AG09309 (cell line): Measurements from ENCODE around the gene TBCE.

Experiments
- DNase-seq: peaks from one replicate; pipeline ENCODE4 v3.0.0-alpha.2; 2010; ENCODE audit warnings: low read depth
- H3K4me3 ChIP-seq: 2 replicates; pipeline ENCODE4 v1.5.1; 2011; ENCODE audit warnings: mild to moderate bottlenecking, low read depth, low read length, moderate library complexity; ENCODE audit not compliant: control insufficient read depth
- TF ChIP-seq, protein P1 (sequence below): IDR thresholded peaks from 2 replicates; pipeline ENCODE4 v1.5.1; 2011; ENCODE audit warnings: mild to moderate bottlenecking, low read depth, low read length, inconsistent platforms; ENCODE audit not compliant: insufficient read depth, control insufficient read depth; ENCODE audit errors: missing control alignments

The TBCE gene

DNA sequence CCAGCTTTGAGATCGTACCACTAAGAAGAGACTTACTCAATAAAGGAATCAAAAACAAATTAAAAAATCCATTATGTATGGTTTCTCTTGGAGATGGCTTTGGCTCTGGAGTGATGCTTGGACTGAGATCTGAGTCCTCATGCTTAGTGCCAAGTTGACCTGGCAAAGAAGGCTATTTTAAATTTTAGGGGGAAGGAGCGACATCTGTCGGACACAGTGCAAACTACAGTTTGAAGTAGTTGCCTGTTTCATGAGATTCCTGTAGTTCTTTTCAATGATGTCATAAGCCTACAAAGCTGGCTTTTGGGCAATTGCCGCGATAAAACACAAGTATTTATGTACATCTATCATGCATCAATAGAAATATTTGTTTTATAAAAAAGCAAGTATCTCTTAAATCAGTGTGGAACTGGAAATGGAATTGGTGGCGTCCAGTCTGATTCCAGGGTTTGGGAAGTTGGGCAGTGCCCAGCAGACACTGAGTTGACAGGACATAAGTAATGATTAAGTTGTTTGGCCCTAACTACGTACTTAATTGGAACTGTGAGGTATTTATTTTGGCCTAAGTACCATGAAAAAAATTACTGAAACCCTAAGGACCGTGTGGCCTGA lies 50.0 kb downstream of the TBCE start:
- no peak overlapping the region for H3K4me3 ChIP-seq
- TF ChIP-seq, protein P1, sequence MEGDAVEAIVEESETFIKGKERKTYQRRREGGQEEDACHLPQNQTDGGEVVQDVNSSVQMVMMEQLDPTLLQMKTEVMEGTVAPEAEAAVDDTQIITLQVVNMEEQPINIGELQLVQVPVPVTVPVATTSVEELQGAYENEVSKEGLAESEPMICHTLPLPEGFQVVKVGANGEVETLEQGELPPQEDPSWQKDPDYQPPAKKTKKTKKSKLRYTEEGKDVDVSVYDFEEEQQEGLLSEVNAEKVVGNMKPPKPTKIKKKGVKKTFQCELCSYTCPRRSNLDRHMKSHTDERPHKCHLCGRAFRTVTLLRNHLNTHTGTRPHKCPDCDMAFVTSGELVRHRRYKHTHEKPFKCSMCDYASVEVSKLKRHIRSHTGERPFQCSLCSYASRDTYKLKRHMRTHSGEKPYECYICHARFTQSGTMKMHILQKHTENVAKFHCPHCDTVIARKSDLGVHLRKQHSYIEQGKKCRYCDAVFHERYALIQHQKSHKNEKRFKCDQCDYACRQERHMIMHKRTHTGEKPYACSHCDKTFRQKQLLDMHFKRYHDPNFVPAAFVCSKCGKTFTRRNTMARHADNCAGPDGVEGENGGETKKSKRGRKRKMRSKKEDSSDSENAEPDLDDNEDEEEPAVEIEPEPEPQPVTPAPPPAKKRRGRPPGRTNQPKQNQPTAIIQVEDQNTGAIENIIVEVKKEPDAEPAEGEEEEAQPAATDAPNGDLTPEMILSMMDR, result peak; percentile 78
- peak; percentile 57 for DNase-seq

DNA sequence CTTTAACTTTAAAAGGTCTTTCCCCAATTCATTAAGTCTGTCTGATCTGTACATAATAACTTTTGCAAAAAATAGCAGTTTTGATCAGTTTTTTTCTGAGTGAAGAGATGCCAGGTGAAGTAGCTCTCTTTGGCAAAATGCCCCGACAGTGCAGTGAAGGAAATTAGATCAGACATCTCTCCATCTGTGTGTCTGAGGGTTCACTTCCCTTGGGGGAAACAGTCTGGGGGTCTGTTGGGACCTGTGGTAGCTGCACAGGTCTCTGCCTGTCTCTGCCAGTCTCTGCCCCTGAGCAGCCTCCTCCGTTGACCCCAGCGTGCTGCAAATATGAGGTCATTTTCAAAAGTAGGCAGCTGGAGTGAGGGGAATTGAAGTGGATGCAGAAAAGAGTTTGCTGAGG lies 54.5 kb downstream of the TBCE start:
- no peak for DNase-seq
- H3K4me3 ChIP-seq, result no peak overlapping the region
- TF ChIP-seq, protein P1, result no peak

DNA sequence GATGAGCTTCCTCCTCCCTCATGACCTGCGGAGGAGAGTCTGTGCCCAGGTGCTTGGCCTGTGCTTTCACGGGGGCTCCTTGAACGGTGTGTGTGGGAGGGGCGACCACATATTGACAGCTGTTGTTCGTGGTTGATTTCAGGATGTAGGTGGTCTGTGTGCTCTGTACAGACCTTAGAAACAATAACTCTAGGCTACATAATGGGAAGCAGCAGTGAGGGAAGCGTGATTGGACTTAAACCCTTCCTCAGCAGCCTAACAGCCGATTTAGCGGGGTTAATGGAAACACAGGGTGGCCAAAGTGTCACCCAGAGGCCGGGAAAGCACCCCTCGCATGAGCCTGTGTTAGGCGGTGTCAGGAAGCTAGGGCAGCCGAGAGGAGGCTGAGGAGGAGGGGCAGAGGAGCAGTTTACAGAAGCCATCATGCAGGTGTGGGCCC lies 56.0 kb downstream of the TBCE start:
- TF ChIP-seq, protein P1, result no peak
- no peak overlapping the region for H3K4me3 ChIP-seq
- DNase-seq, result no peak

DNA sequence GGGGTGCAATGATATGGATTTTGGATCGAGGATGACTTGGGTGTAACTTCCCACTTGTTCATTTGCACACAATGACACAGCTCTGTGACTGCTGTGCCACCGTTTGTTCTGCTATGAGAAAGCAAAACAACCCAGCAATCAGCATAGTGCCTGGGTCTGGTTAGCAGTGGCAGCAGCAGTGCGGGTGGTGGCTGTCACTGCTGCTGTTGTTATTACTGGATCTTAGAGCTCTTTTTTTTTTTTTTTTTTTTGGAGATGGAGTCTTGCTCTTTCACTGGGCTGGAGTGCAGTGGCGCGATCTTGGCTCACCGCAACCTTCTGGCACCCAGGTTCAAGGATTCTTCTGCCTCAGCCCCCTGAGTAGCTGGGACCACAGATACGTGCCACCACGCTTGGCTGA lies 56.9 kb downstream of the TBCE start:
- TF ChIP-seq, protein P1, result no peak
- no peak overlapping the region for H3K4me3 ChIP-seq
- DNase-seq, result no peak

DNA sequence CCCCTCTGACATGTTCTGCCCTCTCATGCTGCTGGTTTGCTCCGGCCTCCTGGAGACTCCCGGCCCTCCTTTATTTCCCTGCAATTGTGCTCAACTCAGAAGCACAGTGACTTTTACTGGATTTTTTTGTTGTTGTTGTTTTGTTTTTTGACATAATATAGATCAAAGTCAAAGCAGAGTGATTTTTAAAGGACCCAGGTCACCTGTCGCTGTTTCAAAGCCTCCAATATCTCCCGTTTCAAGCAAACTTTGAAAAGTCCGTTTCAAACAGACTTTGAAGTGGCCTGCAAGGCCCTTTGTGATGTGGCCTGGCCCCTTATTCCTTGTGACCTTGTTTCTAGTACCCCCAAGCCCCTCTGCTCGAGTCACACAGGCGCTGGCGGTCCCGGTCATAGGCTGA lies 58.1 kb downstream of the TBCE start:
- no peak overlapping the region for H3K4me3 ChIP-seq
- TF ChIP-seq, protein P1, result no peak
- no peak for DNase-seq

DNA sequence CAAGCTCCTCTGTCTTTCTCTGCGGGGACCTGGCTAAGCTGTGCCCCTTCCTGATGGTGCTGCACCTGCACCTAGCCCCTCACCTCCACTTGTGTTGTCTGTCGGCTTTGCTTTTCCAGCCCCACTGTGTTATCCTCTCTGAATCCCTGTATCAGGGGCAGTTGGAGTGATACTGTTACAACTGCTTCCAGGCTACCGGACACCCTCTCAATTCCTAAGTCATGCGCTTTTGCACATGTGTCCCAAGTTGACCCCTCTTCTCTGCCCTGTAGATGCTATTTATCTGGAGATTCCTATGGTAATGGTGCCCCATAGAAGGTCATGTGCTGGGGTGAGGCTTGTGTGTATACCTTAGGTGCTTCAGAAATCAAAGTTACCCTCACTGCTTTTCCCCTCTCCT lies 58.9 kb downstream of the TBCE start:
- DNase-seq, result no peak
- TF ChIP-seq, protein P1, result no peak
- H3K4me3 ChIP-seq, result no peak overlapping the region
